ENCODE data around the gene MAP3K3.

The MAP3K3 gene

DNA sequence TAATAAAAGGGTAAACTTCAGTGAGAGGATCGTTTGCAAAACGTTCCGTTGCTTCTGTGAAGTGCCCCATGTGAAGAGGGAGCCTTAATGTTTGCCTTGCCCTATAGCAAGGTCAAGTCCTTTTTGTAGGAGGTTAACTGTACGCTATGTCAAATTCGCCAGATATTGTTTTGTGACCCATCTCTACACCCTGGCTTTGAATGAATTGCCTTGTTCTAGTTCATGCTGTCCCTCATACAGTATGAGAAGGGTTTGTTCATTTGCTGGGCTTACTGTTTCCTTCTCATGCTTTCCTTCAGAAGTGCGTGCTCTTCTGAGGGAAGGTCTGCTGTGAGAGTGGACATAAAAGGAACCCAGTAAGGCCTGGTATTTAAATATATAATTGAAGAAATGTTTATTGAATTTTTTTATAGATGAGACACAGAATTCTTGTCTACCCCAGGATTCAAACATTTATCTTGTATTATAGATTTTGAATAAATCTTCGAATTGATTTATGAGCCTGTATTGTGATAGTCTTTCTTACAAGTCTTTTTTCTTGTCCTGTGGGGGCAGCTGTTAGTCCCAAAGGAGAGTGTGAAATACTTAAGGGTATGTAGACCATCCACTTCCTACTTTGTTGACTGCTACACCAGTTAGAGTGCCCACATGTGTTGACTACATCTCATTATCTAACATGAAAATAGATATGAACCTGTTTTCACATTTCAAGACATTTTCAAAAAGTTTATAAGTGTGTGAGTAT lies 1.7 kb downstream of the MAP3K3 start:
- DNase-seq = no peak

DNA sequence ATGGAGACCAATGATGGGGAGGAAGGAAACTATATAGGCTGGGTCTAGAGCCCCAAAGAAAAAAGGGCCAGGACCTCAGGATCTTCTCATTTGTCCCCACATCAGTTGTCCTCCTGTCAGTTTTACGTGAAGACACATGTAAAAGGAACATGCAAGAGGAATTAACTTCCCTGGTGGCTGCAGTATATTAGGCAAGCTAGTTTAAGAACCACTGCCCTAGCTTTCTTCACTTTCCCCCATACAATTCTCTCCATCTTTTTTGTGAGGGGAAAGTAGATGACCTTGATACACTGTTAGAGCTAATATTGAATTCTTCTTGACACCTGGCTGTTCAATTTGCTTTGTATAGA lies 2.3 kb downstream of the MAP3K3 start:
- DNase-seq = no peak

DNA sequence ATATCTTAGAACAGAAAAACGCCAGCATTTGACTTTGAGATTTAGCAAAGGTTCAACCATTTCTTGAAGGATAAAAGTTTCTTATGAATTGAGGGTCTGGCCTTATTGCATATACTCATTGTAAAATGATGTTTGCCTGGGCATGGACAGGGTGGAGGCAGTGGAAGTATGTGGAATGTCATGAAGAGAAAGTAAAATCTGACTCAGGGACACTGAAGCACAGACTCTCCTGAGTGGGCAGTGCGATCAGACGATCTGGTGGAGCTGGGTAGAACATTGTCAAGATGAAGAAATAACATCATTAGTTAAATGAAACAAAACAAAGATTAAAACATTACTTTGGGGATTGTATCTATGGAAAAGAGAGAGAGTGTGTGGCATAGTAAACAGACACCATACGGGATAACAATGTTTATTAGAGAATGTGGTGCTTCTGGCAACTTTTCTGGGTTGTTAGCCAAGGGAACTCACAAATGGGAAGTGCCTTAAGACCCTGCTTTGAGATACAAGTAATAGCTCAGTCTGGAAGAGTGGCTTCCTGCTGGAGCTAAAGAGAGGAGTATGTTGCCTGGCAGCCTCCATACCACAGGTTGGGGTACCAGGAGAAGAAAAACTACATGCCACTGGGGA lies 4.4 kb downstream of the MAP3K3 start:
- DNase-seq = no peak

DNA sequence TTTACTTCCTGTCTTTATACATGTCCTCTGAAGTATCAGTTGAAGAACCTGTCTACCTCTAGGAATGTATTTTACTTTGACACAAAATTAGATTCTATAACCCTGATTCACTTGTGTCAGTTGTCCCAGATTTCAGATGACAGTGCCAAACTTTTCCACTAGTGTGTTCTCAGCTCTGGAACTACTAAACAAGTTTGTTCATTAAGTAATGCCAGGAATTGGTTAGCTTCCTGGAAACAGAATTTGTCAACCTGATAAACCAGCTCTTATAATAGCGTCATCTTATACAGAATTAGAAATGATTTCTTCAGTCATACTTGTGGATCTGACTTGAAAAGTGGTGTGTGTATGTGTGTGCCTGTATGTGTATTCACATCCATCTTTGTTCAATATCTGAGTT lies 7.4 kb downstream of the MAP3K3 start:
- no peak for DNase-seq

DNA sequence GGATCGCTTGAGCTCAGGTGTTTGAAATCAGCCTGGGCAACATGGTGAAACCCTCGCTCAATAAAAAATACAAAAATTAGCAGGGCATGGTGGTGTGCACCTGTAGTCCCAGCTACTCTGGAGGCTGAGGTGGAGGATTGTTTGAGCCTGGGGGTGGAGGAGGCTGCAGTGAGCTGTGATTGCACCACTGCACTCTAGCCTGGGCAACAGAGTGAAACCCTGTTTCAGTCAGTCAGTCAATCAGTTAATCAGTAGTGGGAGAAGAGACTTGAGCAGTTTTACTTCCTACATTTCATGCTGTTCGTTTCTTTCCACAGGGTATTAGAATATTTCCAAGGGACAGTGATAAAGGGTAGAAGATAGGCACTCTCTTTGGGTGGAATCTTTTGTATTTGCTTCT lies 8.8 kb downstream of the MAP3K3 start:
- no peak for DNase-seq

DNA sequence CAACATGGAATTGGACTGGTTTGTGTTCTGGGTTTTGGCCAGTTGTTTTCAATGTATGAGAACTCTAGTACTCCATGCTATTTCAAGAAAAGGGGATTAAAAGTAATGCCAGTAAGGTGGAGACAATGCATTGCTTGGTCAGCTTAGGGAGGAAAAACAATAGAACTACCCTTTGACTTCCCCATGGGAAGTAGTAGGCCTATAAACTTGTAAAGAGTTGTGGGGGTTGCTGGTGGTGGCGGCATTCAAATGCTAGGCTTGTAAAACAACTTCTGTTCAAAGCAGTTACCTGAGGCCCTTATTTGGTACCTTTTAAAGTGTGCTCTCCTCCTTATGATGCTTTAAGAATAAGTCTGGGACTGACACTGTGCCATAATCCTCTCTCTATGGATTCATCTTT lies 9.4 kb downstream of the MAP3K3 start:
- DNase-seq = no peak

DNA sequence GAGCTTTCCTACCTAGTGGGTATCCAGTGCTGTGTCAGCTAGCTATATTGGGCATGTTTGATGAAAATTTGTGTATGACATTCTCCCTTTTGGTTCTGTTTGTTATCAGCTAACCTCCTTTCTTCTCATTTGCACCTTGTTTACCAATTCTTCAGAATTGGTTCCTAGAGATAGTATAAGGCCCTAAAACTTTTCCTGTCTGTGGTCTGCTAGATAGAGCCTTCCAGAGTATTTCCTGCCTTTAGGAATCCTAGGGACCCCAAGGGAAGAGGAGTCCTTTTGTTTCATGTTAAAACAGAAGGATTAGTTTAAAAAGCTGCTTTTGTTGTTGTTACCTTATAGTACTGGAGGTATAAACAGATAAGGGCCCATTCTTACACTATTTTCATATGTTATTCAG lies 11.5 kb downstream of the MAP3K3 start:
- no peak for DNase-seq

DNA sequence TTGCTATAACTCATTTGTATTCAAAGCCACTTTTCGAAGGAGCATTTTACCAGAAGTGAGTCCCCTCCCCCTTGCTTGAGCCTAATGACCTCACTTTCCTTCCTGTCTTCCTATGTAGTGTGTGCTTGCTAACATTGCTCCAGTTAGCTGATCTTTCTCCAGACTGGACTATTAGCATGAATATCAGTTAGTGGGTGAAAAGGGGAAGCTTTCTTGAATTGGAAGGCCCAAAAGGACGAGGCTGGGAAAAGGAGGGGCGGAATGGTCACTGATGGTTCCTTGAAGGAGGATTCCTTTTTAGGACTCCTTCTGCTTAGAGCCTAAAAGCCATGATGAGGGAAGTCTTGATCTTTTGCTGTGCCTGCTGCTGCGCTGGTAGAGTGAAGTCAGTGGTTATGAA lies 11.9 kb downstream of the MAP3K3 start:
- DNase-seq = no peak

DNA sequence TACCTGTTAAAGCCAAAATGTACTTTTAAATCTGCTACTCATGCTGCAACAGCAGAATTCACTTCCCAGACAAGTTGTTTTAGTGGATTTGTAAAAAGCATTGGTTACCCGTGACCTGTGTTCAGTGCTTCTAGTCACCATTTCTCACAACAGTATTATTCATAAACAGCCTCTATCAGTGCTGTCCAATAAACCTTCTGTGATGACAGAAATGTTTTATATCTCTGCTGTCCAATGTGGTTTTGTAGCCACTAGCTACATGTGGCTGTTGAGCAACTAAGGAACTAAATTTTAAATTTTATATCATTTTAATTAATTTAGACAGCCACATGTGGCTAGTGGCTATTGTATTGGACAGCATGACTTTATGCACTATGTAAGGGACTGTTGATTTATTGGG lies 12.6 kb downstream of the MAP3K3 start:
- no peak for DNase-seq

DNA sequence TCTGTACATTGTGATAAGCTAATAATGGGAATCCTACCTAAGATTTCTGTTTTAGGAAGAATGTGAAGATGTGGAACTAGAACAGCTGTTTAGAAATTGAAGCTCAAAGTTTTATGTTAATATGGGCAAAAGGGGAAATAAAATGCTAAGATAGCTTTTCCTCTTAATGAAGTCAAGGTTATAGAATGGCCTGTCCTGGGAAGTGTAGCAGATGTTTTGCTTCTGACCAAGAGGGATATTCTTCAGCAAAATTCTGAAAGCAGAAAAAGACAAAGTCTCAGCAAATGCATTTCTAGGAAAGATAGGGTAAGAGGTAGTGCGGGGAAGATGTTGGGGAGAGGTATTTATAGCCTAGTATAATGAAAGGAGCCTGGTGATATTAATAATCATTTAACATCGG lies 13.1 kb downstream of the MAP3K3 start:
- DNase-seq = no peak

DNA sequence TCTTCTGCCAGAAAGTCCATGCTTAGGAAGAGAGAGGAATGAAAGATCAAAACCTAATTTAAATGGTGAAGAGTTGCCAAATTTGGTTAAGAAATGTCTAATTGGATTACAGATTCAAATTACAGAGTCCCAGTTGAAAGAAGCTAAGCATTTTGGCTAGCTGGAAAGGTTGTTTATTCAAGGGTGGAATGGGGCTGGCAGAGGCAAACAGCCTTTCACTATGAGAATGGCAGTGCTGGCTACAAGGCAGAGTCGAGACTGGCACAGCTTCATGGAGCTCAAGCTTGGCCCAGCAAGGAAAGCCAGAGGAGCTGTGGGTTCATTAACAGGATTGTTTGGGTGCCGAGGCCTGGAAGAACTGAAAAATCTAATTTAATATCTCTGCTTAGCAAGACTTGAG lies 13.6 kb downstream of the MAP3K3 start:
- no peak for DNase-seq

DNA sequence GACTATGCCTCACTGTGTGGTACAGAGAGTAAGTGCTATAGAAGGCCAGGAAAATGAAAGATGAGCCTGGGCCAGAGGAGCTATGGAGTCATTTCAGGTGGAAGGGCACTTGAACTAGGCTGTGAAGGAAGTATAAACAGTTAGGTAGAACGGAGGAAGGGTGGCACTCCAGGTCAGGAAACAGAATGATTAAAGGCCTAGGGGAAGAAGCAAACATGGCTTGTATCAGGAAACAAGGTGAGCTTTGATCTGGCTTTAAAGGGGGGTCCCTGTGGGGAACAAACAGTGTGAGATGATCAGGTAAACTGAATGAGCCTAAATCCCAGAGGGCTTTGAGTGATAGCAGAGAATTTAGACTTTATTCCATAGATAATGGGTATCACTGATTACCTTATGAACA lies 16.9 kb downstream of the MAP3K3 start:
- DNase-seq = no peak

DNA sequence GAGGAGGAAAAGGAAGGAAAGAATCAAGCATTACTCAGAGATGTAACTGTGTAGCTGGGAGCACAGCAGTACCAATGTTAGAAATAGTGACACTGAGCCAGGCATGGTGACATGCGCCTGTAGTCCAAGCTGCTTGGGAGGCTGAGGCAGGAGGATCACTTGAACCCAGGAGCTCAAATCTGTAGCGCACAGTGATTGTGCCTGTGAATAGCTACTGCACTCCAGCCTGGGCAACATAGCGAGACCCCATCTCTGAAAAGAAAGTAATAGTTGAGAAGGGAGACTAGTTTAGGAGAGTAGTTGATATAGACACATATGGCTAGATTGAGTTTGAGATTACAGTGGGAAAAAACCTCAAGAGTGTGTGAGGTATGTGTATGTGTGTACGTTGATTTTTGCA lies 17.8 kb downstream of the MAP3K3 start:
- no peak for DNase-seq

DNA sequence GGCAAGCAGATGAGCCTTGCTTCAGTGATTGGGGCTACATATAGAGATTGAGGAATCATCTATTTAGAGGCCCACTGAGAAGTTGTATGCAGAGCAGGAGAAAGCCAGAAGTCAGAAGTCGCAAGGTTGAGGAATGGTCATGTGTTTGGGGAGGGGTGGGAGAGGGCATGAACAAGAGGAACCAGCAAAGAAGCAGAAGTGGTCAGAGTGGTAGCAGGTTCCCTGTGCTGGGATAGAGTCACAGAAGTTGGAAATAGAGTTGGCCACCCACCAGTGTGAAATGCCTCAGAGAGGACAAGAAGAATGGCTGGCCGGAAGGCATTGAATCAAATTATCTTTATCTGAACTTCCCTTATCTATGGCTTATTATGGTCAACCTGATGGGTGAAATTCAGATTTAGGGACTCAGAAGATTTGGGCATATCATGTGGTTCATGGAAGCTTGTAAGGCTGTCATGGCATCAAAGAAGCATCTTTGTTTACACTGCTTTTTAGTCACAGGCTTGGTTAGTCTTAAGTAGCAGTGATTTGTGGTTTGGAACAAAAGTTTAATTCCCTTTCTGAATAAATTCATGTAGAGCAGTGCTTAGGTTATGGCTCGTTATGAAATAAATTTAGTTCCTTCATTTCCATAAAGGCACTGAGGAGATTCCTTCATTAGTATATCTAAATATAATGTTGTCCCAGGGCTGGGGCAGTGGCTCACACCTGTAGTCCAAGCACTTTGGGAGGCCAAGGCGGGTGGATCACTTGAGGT lies 19.7 kb downstream of the MAP3K3 start:
- DNase-seq = no peak

DNA sequence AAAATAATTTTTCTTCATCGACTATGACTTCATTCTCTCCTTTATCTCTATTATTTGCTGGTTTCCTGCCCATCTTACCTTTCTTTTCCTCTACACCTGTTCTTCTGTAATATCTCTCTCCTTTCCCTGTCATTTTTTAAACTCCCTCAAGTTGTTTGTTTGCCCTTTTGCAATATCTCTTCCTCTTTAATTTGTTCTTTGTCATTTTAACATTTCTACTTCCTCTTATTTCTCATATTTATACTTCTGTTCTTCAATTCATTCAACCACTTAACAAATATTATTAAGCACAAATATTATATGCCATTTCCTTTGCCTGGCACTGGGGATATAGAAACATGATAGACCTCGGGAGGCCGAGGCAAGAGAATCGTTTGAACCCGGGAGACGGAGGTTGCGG lies 22.6 kb downstream of the MAP3K3 start:
- DNase-seq = no peak

DNA sequence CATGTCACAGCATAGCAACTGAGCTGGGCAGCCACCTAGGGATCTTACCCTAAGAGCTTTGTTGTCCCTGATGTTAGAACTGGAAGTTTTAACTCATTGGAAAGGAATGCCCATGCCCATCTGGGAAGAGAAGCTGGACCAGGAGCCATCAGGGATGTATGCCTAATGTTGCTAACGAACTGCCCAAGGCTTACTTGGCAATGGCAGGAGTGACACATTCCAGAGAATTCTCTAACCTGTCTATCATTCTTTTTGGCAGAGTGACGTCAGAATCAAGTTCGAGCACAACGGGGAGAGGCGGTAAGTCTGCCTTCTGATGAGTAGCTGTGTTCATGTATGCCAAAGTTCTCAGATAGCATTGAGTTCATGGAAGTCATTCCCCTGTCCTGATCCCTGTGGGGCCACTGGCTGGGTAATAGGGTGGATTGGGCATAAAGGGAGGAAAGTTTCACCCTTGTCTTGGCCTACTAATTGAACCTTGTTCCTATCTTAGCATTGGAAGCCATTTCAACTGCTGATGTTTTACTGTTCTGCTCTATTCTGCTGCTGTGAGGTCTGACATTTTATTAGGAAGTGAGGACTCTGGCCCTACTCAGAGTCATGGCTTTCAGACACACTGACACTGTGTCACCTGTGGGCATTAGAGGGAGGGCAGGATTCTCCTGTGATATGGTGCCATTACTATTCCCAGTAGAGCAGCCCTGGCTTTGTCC lies 23.7 kb downstream of the MAP3K3 start:
- DNase-seq = no peak

DNA sequence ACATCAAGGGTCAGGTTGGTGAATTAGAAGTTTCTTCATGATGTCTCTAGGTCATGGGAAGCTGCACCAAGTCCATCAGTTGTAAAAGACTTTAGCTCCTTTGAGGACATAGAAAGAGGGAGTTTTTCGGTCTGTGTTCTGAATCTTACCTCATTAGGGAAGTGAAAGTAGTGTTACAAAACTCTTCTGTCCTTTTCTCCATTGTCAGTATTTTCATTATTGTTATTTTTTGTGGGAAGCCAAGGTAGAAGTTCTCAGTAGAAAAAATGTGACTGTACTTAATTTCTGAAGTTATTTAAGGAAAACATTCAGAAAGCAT lies 24.2 kb downstream of the MAP3K3 start:
- no peak for DNase-seq

DNA sequence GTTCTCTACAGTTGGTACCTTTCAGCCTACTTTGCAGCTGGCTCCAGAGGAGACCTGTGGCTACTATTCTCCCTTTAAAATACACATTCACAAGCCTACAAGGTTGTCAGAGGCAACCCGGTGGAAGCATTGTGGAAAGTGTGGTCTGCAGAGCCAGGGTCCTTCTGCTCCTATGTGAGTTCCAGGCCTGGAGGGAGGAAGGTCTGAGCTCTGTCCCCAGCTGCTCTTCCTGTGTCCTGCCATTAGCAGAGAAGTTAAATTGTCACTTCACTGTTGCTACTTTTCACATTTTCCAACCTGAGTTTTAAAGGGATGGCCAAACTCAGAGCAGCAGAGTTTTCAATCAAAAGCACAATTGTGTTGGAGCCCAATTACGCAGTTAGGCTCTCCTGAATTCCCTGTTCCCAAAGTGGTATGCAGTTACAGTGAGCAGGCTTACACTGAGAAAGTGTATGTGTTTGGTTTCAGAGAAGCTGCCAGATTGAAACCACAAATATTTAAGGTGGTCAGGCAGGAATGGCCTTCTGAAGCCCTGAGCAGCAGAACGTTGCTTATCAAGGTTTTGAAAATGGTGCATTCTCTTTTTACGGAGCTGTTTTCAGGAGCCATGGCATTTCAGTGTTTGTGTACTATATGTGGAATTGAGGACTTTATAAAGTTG lies 25.0 kb downstream of the MAP3K3 start:
- DNase-seq = no peak

DNA sequence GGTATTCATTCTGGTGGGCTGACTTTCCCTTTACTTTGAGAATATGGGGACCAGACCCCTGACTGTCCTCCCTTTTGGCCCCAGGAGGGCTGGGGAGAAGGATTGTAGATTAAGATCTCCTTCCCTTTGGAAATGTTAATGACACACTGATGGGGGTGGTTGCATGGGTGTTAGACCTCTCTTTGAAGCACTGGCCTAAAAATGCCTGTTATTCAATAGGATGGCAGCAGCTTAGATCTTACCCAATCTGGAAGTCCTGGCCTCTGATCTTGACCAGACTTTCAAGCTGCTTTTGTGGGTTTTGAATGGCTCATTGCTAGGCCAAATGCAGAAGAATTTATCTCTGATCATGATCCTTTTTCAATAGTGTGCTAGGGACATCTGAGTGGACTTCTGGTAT lies 25.7 kb downstream of the MAP3K3 start:
- DNase-seq = no peak

DNA sequence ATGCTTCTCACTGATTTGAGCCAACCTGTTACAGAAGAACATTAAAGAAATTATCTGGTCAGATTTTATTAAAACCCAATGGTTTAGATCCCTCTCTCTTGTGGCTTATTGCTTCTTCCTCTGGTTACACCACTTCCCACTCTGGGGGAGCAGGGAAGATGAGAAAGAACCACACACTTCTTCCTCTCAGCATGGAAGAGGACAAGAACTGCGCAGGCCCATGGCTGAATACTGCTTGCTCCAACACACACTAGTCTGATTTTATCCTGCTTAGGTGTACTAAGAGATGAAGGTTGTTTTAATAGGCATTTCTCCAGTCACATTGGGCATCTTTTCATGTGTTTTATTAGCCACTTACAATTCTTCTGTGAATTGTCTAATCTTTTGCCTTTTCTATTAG lies 27.6 kb downstream of the MAP3K3 start:
- no peak for DNase-seq

DNA sequence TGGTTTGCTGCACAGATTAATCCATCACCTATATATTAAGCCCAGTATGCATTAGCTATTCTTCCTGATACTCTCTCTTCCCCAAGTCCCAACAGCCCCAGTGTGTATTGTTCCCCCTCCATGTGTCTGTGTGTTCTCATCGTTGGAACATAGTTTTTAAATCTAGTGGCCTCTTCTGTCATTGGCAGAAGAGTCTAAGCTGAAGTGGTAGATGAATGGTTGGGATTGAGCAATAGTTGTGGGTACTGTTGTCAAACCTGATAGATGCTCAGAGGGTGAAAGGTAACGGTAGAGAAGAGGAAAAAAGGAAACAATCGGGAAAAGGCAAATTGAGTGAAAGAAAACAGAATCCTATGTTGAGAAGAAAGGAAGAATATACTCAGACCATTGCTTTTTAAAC lies 29.9 kb downstream of the MAP3K3 start:
- no peak for DNase-seq

DNA sequence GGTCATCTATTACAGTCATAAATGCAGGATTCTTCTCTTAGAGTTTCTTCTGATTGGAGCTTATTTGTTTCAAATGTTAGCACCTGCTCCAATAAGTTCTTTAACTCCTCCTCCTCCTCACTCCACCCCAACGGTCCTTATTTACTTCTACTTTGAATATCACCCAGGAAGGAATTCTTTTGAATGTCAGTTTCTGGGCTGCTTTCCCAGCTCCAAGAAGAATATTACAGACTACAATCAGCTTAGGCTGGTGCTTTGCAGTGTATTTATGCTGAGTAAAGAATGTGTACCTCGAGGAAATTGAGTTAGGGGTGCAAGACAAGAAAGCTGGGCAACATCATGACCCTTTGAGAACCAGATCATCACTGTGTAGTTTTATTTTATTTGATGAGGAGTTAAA lies 30.8 kb downstream of the MAP3K3 start:
- no peak for DNase-seq

DNA sequence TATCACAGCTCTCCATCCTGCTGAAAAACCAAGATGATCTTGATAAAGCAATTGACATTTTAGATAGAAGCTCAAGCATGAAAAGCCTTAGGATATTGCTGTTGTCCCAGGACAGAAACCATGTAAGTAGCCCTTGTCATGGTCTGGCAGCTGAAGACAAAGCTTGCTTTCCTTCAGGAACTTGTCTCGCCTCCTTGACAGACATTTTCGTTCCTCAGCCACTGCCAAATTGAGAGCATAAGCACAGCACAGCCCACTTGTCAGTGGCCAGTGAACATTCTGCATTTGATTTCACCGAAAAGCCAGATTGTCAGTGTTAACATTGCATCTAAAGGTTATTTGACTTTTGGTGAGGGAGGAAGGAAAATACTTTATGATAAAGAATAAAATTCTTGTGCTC lies 35.6 kb downstream of the MAP3K3 start:
- DNase-seq = peak; percentile 71

Data from DMS79 (cell line).